Stimulated activated CD8-positive, alpha-beta memory T cell treated with anti-CD3 and anti-CD28 coated beads, Interleukin-12 subunit alpha, Interleukin-12 subunit beta, amount 100 ng/mL, for 1 hour (primary cell): Measurements from ENCODE around the gene PARL.
"Not testable (repeated sequence)": the region's sequence is repeated elsewhere in the genome, so short reads cannot be mapped to it uniquely, and the experiment has no call there.

Experiments used
- DNase-seq: peaks from one replicate; pipeline ENCODE4 v3.0.0-alpha.2; 2020; ENCODE audit warnings: low read depth

Gene PARL

GRCh38 chr3:183904833-183905780 lies 20.4 kb upstream of the PARL start:
- no peak for DNase-seq

- DNase-seq = no peak
Observed at GRCh38 chr3:183898028-183898431, 13.3 kb upstream of the PARL start.

- DNase-seq = no peak
Observed at GRCh38 chr3:183897606-183898005, 12.9 kb upstream of the PARL start.

GRCh38 chr3:183896610-183897009 lies 11.9 kb upstream of the PARL start:
- DNase-seq = no peak

GRCh38 chr3:183896184-183896583 lies 11.5 kb upstream of the PARL start:
- no peak for DNase-seq

GRCh38 chr3:183895774-183896173 lies 11.1 kb upstream of the PARL start:
- no peak for DNase-seq

GRCh38 chr3:183895296-183895695 lies 10.6 kb upstream of the PARL start:
- DNase-seq = no peak

- no peak for DNase-seq
Observed at GRCh38 chr3:183892610-183893214, 8.0 kb upstream of the PARL start.

- no peak for DNase-seq
Observed at GRCh38 chr3:183885766-183886165, 1.1 kb upstream of the PARL start.

GRCh38 chr3:183884097-183884426 lies 618 bp downstream of the PARL start:
- DNase-seq = no peak

- no peak for DNase-seq
Observed at GRCh38 chr3:183883291-183884096, 1.2 kb downstream of the PARL start.

- no peak for DNase-seq
Observed at GRCh38 chr3:183880121-183880520, 4.6 kb downstream of the PARL start.

- no peak for DNase-seq
Observed at GRCh38 chr3:183879243-183879642, 5.4 kb downstream of the PARL start.

- no peak for DNase-seq
Observed at GRCh38 chr3:183878071-183878470, 6.6 kb downstream of the PARL start.

- DNase-seq = not testable (repeated sequence)
Observed at GRCh38 chr3:183877227-183877626, 7.5 kb downstream of the PARL start.

GRCh38 chr3:183875411-183875810 lies 9.3 kb downstream of the PARL start:
- DNase-seq = no peak

GRCh38 chr3:183873914-183874313 lies 10.8 kb downstream of the PARL start:
- no peak for DNase-seq

- no peak for DNase-seq
Observed at GRCh38 chr3:183871541-183871940, 13.1 kb downstream of the PARL start.

GRCh38 chr3:183870563-183870962 lies 14.1 kb downstream of the PARL start:
- DNase-seq = no peak

- DNase-seq = no peak
Observed at GRCh38 chr3:183868796-183869195, 15.9 kb downstream of the PARL start.

GRCh38 chr3:183862610-183863009 lies 22.1 kb downstream of the PARL start:
- DNase-seq = no peak

- DNase-seq = no peak
Observed at GRCh38 chr3:183857863-183858262, 26.8 kb downstream of the PARL start.
